Measurements from ENCODE around the gene RBM20. TPM values are rescaled to one million over a fixed set of nuclear protein-coding genes. Genes with fewer than 3 reads are reported as not detected.

Gene RBM20
- polyA plus RNA-seq, 2 of the 4 experiments (the other 2 are of a cell fraction) = 1.5 to 1.8 TPM

DNA sequence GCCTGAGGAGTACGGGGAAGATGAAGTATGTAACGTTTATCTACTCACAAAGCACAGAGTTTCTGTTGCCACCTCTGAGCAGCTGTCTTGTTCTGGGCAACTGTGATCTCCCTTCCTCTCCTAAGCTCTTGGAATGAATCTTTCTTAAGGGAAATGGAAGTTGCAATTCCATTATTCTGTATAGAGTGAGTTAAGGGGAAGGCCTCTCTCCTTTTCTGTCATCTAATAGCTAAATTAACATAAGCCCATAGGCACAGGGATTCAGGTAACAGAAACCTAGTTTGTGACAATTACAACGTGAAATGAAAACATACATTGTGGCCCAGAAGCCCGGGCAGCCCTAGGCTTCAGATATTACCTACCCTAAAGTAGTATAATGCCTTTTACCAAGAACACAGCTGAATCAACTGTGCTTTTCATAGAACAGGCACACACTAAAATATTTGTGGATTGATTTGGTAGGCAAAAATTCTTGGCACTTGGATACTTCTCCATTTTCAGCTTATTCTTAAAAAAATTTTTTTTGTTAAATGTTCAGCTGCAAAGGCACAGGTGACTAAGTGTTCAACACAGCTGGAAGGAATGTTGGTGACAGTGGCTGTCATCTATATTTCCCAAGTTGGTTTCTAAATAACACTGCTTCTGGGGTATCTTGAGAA is 223.8 kb downstream of the RBM20 start:
- ChIA-PET CTCF (interaction anchor here (0.6 to 1.8 kb wide), 6 partner anchors 26 to 703 kb away, joined by 3 to 4 read pairs (median 4); no protein-coding TSS in a partner anchor), POLR2A (no interaction called here)
- ATAC-seq = no peak
- Histone ChIP-seq H3K4me3 (no peak overlapping the region), H3K4me2 (no peak overlapping the region), H3K27ac (peak overlapping the region; percentile 3 to 75; a peak in 1 of 6 replicates), H3K4me1 (peaks cover 42% of the 10 kb centered on the region), H3K9me3 (no peaks in the 10 kb centered on the region)
- no peak for FAIRE-seq
- TF ChIP-seq RARB (CRISPR knock-in tag; IDR thresholded peaks at IDR 0.05) (no peak), HEYL (CRISPR knock-in tag; IDR thresholded peaks at IDR 0.05) (no peak), PHF8 (IDR thresholded peaks at IDR 0.05; ENCODE audit: borderline replicate concordance, low read depth) (no peak), RCOR1 (IDR thresholded peaks at IDR 0.05; ENCODE audit: low read depth, low read length) (no peak), SMC3 (IDR thresholded peaks at IDR 0.05) (no peak), HOXB5 (CRISPR knock-in tag; IDR thresholded peaks at IDR 0.05) (no peak), ZNF302 (CRISPR knock-in tag; IDR thresholded peaks at IDR 0.05) (no peak), FOXS1 (CRISPR knock-in tag; IDR thresholded peaks at IDR 0.05) (no peak), HDAC2 (IDR thresholded peaks at IDR 0.05) (no peak), KDM1A (IDR thresholded peaks at IDR 0.05; ENCODE audit: low read depth) (no peak), BHLHE40 (IDR thresholded peaks at IDR 0.05; ENCODE audit: low read depth, low read length) (no peak), HOXA7 (CRISPR knock-in tag; IDR thresholded peaks at IDR 0.05) (no peak), FOSL2 (IDR thresholded peaks at IDR 0.05) (no peak), FOSL2 (CRISPR knock-in tag; IDR thresholded peaks at IDR 0.05) (no peak)
- TF ChIP-seq, protein P1, sequence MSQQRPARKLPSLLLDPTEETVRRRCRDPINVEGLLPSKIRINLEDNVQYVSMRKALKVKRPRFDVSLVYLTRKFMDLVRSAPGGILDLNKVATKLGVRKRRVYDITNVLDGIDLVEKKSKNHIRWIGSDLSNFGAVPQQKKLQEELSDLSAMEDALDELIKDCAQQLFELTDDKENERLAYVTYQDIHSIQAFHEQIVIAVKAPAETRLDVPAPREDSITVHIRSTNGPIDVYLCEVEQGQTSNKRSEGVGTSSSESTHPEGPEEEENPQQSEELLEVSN (IDR thresholded peaks at IDR 0.05; ENCODE audit: borderline replicate concordance, low read depth) = no peak
- TF ChIP-seq, protein P2, sequence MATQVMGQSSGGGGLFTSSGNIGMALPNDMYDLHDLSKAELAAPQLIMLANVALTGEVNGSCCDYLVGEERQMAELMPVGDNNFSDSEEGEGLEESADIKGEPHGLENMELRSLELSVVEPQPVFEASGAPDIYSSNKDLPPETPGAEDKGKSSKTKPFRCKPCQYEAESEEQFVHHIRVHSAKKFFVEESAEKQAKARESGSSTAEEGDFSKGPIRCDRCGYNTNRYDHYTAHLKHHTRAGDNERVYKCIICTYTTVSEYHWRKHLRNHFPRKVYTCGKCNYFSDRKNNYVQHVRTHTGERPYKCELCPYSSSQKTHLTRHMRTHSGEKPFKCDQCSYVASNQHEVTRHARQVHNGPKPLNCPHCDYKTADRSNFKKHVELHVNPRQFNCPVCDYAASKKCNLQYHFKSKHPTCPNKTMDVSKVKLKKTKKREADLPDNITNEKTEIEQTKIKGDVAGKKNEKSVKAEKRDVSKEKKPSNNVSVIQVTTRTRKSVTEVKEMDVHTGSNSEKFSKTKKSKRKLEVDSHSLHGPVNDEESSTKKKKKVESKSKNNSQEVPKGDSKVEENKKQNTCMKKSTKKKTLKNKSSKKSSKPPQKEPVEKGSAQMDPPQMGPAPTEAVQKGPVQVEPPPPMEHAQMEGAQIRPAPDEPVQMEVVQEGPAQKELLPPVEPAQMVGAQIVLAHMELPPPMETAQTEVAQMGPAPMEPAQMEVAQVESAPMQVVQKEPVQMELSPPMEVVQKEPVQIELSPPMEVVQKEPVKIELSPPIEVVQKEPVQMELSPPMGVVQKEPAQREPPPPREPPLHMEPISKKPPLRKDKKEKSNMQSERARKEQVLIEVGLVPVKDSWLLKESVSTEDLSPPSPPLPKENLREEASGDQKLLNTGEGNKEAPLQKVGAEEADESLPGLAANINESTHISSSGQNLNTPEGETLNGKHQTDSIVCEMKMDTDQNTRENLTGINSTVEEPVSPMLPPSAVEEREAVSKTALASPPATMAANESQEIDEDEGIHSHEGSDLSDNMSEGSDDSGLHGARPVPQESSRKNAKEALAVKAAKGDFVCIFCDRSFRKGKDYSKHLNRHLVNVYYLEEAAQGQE (IDR thresholded peaks at IDR 0.05) = no peak
- DNase-seq (ENCODE audit: low read depth in 1 of 2, low spot score in 1 of 2) = no peak
- 91% methylated on average over 4 of the region's 4 CpGs for WGBS (ENCODE audit: missing lambda C conversion rate)

DNA sequence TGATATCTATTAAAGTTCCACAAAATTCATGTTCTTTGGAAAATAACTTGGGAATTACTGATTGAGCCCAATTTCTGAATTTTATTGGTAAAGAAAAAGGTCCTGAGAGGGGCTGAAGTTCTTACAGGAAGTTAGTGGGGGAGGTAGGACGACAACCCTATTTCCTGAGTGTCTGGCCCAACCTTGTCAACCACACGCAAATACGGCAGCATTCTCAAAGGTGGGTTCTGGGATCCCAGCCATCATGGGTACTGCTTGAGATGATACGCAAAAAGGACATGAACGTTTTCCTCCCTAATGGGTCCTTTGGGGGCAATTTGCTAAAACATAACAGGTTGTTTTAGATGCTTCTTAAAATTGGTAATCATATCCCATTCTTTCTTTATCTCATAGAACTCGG is 224.8 kb downstream of the RBM20 start:
- no peak overlapping the region for H3K4me3 ChIP-seq
- no peak overlapping the region for H3K4me2 ChIP-seq
- peaks cover 46% of the 10 kb centered on the region for H3K4me1 ChIP-seq
- H3K27ac ChIP-seq = no peak overlapping the region
- ATAC-seq (no peak), DNase-seq (ENCODE audit: low read depth in 1 of 2, low spot score in 1 of 2) (no peak), FAIRE-seq (no peak)
- no peak for TF ChIP-seq KDM1A (IDR thresholded peaks at IDR 0.05; ENCODE audit: low read depth)
- TF ChIP-seq, protein P3, sequence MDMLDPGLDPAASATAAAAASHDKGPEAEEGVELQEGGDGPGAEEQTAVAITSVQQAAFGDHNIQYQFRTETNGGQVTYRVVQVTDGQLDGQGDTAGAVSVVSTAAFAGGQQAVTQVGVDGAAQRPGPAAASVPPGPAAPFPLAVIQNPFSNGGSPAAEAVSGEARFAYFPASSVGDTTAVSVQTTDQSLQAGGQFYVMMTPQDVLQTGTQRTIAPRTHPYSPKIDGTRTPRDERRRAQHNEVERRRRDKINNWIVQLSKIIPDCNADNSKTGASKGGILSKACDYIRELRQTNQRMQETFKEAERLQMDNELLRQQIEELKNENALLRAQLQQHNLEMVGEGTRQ (IDR thresholded peaks at IDR 0.05) = no peak
- TF ChIP-seq HOXB13 (CRISPR knock-in tag; IDR thresholded peaks at IDR 0.05; ENCODE audit: low read depth) = no peak
- TF ChIP-seq, protein P4, sequence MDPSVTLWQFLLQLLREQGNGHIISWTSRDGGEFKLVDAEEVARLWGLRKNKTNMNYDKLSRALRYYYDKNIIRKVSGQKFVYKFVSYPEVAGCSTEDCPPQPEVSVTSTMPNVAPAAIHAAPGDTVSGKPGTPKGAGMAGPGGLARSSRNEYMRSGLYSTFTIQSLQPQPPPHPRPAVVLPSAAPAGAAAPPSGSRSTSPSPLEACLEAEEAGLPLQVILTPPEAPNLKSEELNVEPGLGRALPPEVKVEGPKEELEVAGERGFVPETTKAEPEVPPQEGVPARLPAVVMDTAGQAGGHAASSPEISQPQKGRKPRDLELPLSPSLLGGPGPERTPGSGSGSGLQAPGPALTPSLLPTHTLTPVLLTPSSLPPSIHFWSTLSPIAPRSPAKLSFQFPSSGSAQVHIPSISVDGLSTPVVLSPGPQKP (IDR thresholded peaks at IDR 0.05; ENCODE audit: low read depth, low read length) = no peak
- TF ChIP-seq RCOR1 (IDR thresholded peaks at IDR 0.05; ENCODE audit: low read depth, low read length) = no peak
- no peak for TF ChIP-seq RNF2 (IDR thresholded peaks at IDR 0.05; ENCODE audit: borderline replicate concordance, low read depth)
- TF ChIP-seq, protein P5, sequence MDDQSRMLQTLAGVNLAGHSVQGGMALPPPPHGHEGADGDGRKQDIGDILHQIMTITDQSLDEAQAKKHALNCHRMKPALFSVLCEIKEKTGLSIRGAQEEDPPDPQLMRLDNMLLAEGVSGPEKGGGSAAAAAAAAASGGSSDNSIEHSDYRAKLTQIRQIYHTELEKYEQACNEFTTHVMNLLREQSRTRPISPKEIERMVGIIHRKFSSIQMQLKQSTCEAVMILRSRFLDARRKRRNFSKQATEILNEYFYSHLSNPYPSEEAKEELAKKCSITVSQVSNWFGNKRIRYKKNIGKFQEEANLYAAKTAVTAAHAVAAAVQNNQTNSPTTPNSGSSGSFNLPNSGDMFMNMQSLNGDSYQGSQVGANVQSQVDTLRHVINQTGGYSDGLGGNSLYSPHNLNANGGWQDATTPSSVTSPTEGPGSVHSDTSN (IDR thresholded peaks at IDR 0.05) = no peak
- TF ChIP-seq, protein P6, sequence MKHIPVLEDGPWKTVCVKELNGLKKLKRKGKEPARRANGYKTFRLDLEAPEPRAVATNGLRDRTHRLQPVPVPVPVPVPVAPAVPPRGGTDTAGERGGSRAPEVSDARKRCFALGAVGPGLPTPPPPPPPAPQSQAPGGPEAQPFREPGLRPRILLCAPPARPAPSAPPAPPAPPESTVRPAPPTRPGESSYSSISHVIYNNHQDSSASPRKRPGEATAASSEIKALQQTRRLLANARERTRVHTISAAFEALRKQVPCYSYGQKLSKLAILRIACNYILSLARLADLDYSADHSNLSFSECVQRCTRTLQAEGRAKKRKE (CRISPR knock-in tag; IDR thresholded peaks at IDR 0.05; ENCODE audit: low read depth) = no peak
- CTCF ChIA-PET = interaction anchor here (1.3 to 1.8 kb wide), 2 partner anchors 65 to 197 kb away, joined by 3 to 4 read pairs; no protein-coding TSS in a partner anchor
- 72% methylated on average over 6 of the region's 6 CpGs for WGBS (ENCODE audit: missing lambda C conversion rate)
- no peaks in the 10 kb centered on the region for H3K9me3 ChIP-seq
- POLR2A ChIA-PET = interaction anchor here (0.9 kb wide), 1 partner anchor 50 kb away, joined by 3 read pairs; the partner anchor contains the start of gene SHOC2

Data from A549 (cell line).